ENCODE data around the gene PIP5K1B. TPM values are rescaled to one million over a fixed set of nuclear protein-coding genes. Genes with fewer than 3 reads are reported as not detected.

The PIP5K1B gene
- total and polyA plus RNA-seq, 2 of the 13 experiments (the other 11 are each of a cell fraction or from before 2014, with no cell fraction given) = 15.8 to 17.5 TPM

DNA sequence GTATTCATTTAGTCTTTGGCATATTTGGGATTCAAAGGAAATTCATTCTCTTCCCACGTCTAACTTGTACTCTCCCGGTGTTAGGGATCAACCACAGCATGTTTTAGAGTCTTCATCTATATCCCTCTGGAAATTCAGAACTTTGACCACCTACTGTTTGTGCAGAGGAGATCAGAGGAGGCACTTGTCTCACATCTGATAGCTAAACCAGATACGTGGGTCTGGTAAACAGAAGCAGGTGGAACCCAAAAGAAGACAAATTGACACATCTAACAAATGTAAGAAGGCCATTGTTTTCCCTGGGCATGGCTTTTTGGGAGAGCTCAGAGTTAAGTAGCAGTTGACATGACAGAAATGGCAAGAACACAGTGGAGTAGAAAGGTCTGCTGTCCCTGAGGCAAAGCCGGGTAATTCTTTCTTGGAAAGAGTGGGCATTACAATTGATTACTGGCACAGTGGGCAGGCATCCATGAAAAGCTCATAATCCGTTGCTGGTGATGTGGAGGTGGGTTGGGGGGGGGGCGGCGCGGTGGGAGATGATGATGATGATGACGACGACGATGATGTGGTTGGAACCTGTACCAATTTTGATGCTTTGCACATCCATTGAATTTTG is 27.5 kb downstream of the PIP5K1B start (continued):
- peak; percentile 99 for TF ChIP-seq ARID5B (CRISPR knock-in tag; IDR thresholded peaks at IDR 0.05)
- TF ChIP-seq ZNF609 (CRISPR knock-in tag; IDR thresholded peaks at IDR 0.05; ENCODE audit: borderline replicate concordance) = peak; percentile 91
- peak; percentile 80 for TF ChIP-seq HDAC1 (CRISPR knock-in tag; IDR thresholded peaks at IDR 0.05)
- peak; percentile 96 for TF ChIP-seq BCL6 (CRISPR knock-in tag; IDR thresholded peaks at IDR 0.05)
- peak; percentile 94 for TF ChIP-seq HDAC2 (CRISPR knock-in tag; IDR thresholded peaks at IDR 0.05)
- TF ChIP-seq, protein P1, sequence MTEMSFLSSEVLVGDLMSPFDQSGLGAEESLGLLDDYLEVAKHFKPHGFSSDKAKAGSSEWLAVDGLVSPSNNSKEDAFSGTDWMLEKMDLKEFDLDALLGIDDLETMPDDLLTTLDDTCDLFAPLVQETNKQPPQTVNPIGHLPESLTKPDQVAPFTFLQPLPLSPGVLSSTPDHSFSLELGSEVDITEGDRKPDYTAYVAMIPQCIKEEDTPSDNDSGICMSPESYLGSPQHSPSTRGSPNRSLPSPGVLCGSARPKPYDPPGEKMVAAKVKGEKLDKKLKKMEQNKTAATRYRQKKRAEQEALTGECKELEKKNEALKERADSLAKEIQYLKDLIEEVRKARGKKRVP (CRISPR knock-in tag; IDR thresholded peaks at IDR 0.05) = peak in 1 of 2 experiments; percentile 61; a peak in 1 of 4 replicates
- TF ChIP-seq SOX13 (IDR thresholded peaks at IDR 0.05) = peak; percentile 95
- TF ChIP-seq SOX13 (CRISPR knock-in tag; conservative IDR thresholded peaks at IDR 0.05 in 1 of 2, IDR thresholded peaks at IDR 0.05 in 1 of 2) = peak in 1 of 2 experiments; percentile 99; a peak in 2 of 4 replicates
- TF ChIP-seq RARA (CRISPR knock-in tag; IDR thresholded peaks at IDR 0.05) = peak; percentile 70
- TF ChIP-seq, protein P2, sequence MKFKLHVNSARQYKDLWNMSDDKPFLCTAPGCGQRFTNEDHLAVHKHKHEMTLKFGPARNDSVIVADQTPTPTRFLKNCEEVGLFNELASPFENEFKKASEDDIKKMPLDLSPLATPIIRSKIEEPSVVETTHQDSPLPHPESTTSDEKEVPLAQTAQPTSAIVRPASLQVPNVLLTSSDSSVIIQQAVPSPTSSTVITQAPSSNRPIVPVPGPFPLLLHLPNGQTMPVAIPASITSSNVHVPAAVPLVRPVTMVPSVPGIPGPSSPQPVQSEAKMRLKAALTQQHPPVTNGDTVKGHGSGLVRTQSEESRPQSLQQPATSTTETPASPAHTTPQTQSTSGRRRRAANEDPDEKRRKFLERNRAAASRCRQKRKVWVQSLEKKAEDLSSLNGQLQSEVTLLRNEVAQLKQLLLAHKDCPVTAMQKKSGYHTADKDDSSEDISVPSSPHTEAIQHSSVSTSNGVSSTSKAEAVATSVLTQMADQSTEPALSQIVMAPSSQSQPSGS (CRISPR knock-in tag; IDR thresholded peaks at IDR 0.05) = peak; percentile 63; the same call in 1 of the 2 replicates
- no peak for TF ChIP-seq RFXANK (CRISPR knock-in tag; IDR thresholded peaks at IDR 0.05)
- TF ChIP-seq, protein P3, sequence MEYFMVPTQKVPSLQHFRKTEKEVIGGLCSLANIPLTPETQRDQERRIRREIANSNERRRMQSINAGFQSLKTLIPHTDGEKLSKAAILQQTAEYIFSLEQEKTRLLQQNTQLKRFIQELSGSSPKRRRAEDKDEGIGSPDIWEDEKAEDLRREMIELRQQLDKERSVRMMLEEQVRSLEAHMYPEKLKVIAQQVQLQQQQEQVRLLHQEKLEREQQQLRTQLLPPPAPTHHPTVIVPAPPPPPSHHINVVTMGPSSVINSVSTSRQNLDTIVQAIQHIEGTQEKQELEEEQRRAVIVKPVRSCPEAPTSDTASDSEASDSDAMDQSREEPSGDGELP (IDR thresholded peaks at IDR 0.05; ENCODE audit: borderline replicate concordance, low read depth) = peak; percentile 88
